HCT116 (cell line): ENCODE results near the gene HSP90AB1. TPM values are rescaled to one million over a fixed set of nuclear protein-coding genes. Genes with fewer than 3 reads are reported as not detected.
A peak's percentile ranks its signal among the peaks of the same experiment; 100 is the strongest.

ENCODE experiments used
- ATAC-seq: fragments of 200-7000 bp; cut with Tn5 transposase; 2 replicates; pipeline ENCODE4 v1.9.1; 2020; ENCODE audit warnings: mild to moderate bottlenecking, moderate library complexity
- BruUV-seq: library from RNA; stranded (reverse); fragments of 400-500 nt; replicated peaks from 2 replicates; lab custom pipeline; 2021; lab: Mats Ljungman, UMichigan
- CTCF ChIA-PET: fragments of 300-600 bp; sonication (Branson Sonifier 250); formaldehyde crosslinking; loops from one replicate; lab custom pipeline; 2021; ENCODE audit warnings: antibody characterized with exemption; lab: Charles Lee
- POLR2A ChIA-PET: fragments of 300-600, 350-600 bp; sonication (Branson Sonifier 250); formaldehyde crosslinking; loops from one replicate; lab custom pipeline; 2021; ENCODE audit warnings: antibody characterized with exemption; lab: Charles Lee
- RAD21 ChIA-PET, 2 experiments: fragments of 300-600 bp; sonication (Branson Sonifier 250); formaldehyde crosslinking; loops; one replicate each; lab custom pipeline; 2023; ENCODE audit warnings: low total read pairs in 2 of 2; ENCODE audit not compliant: uncharacterized antibody in 2 of 2, unreplicated experiment in 2 of 2, low non-redundant PET in 1 of 2; lab: Charles Lee
- DNase-seq: peaks from one replicate; pipeline ENCODE4 v3.0.0-alpha.2; 2010; ENCODE audit warnings: low read depth, low spot score
- H2AFZ ChIP-seq: fragments of 200-600 bp; shearing (Covaris generic), sonication (generic); 2 replicates; pipeline ENCODE4 v1.6.1; 2017; ENCODE audit warnings: low read depth, mixed run types, mixed read lengths, antibody characterized with exemption, low read length; ENCODE audit not compliant: poor library complexity, severe bottlenecking
- H3K27ac ChIP-seq: 2 replicates; pipeline ENCODE4 v1.5.1; 2012; ENCODE audit warnings: low read depth, low read length
- H3K27me3 ChIP-seq: fragments of 200-600 bp; sonication (generic); 2 replicates; pipeline ENCODE4 v1.6.1; 2016; ENCODE audit warnings: mixed run types, low read length, mixed read lengths; ENCODE audit not compliant: insufficient read depth
- H3K36me3 ChIP-seq, 2 experiments: fragments of 200-500 bp in 1 of 2; fragments of 200-600 bp in 1 of 2; sonication (Bioruptor generic) in 1 of 2; sonication (generic) in 1 of 2; 2 replicates each; pipeline versions ENCODE4 v1.5.1 to v1.6.1; 2014 to 2016; ENCODE audit warnings: low read length in 2 of 2, inconsistent platforms in 1 of 2, mixed read lengths in 1 of 2, mixed run types in 1 of 2; ENCODE audit not compliant: insufficient read depth in 2 of 2, control insufficient read depth in 1 of 2
- H3K4me1 ChIP-seq, 2 experiments: fragments of 200-600 bp in 1 of 2; sonication (generic) in 1 of 2; 2 replicates each; pipeline versions ENCODE4 v1.5.1 to v1.6.1; 2012 to 2017; ENCODE audit warnings: low read length in 2 of 2, inconsistent platforms in 1 of 2, mild to moderate bottlenecking in 1 of 2, mixed read lengths in 1 of 2, mixed run types in 1 of 2, moderate library complexity in 1 of 2; ENCODE audit not compliant: insufficient read depth in 2 of 2, control insufficient read depth in 1 of 2
- H3K4me2 ChIP-seq: fragments of 200-600 bp; sonication (generic); 2 replicates; pipeline ENCODE4 v1.6.1; 2017; ENCODE audit warnings: mixed run types, low read length, mixed read lengths
- H3K4me3 ChIP-seq, 2 experiments: fragments of 200-600 bp in 1 of 2; sonication (generic) in 1 of 2; replicated peaks in 1 of 2; 2 replicates each; pipeline ENCODE4 v1.5.1; 2011 to 2016; ENCODE audit warnings: low read length in 2 of 2, control low read depth in 1 of 2, low read depth in 1 of 2, mild to moderate bottlenecking in 1 of 2, mixed read lengths in 1 of 2, mixed run types in 1 of 2
- H3K79me2 ChIP-seq: fragments of 200-600 bp; sonication (generic); 2 replicates; pipeline ENCODE4 v1.6.1; 2017; ENCODE audit warnings: mild to moderate bottlenecking, mixed run types, low read length, moderate library complexity, mixed read lengths; ENCODE audit not compliant: insufficient read depth
- H3K9ac ChIP-seq: fragments of 200-600 bp; sonication (generic); 2 replicates; pipeline ENCODE4 v1.6.1; 2016; ENCODE audit warnings: low read length, mixed read lengths
- H3K9me2 ChIP-seq: fragments of 200-600 bp; sonication (generic), shearing (Covaris generic); 2 replicates; pipeline ENCODE4 v1.6.1; 2017; ENCODE audit warnings: mixed run types, mild to moderate bottlenecking, moderate library complexity; ENCODE audit not compliant: insufficient read depth
- H3K9me3 ChIP-seq, 2 experiments: fragments of 200-500 bp in 1 of 2; fragments of 200-600 bp in 1 of 2; sonication (Bioruptor generic) in 1 of 2; sonication (generic) in 1 of 2; 2 replicates each; pipeline ENCODE4 v1.6.1; 2014 to 2017; ENCODE audit warnings: low read length in 2 of 2, mixed read lengths in 2 of 2, inconsistent platforms in 1 of 2, low read depth in 1 of 2, mild to moderate bottlenecking in 1 of 2, mixed run types in 1 of 2, moderate library complexity in 1 of 2; ENCODE audit not compliant: control insufficient read depth in 1 of 2, insufficient read depth in 1 of 2
- H4K20me1 ChIP-seq: fragments of 200-600 bp; sonication (generic), shearing (Covaris generic); 2 replicates; pipeline ENCODE4 v1.6.1; 2017; ENCODE audit warnings: mixed run types, mild to moderate bottlenecking, moderate library complexity; ENCODE audit not compliant: insufficient read depth
- CBX3 ChIP-seq: IDR thresholded peaks from 2 replicates; pipeline ENCODE4 v1.6.1; 2012; ENCODE audit warnings: low read depth
- CEBPB ChIP-seq: IDR thresholded peaks from 2 replicates; pipeline ENCODE4 v1.6.1; 2012; ENCODE audit warnings: low read depth
- ELF1 ChIP-seq: IDR thresholded peaks from 2 replicates; pipeline ENCODE4 v1.6.1; 2012; ENCODE audit warnings: low read depth, borderline replicate concordance
- EZH2 ChIP-seq: fragments of 200-600 bp; sonication (generic); IDR thresholded peaks from 2 replicates; pipeline ENCODE4 v1.6.1; 2017; ENCODE audit warnings: antibody characterized with exemption, mixed run types
- EZH2phosphoT487 ChIP-seq: fragments of 200-600 bp; IDR thresholded peaks from 2 replicates; pipeline ENCODE4 v1.6.1; 2018; ENCODE audit warnings: antibody characterized with exemption, borderline replicate concordance
- FOSL1 ChIP-seq: IDR thresholded peaks from 2 replicates; pipeline ENCODE4 v1.6.1; 2012; ENCODE audit warnings: low read depth
- POLR2A ChIP-seq: IDR thresholded peaks from 2 replicates; pipeline ENCODE4 v1.7.0; 2011; ENCODE audit warnings: borderline replicate concordance; ENCODE audit not compliant: insufficient read depth, insufficient read length; ENCODE audit errors: extremely low read depth
- REST ChIP-seq: IDR thresholded peaks from 2 replicates; pipeline ENCODE4 v1.6.1; 2012; ENCODE audit warnings: low read depth
- SIN3A ChIP-seq: IDR thresholded peaks from 2 replicates; pipeline ENCODE4 v1.6.1; 2012; ENCODE audit warnings: low read depth
- SP1 ChIP-seq: IDR thresholded peaks from 2 replicates; pipeline ENCODE4 v1.6.1; 2012; ENCODE audit warnings: low read depth
- ZBTB33 ChIP-seq: IDR thresholded peaks from 2 replicates; pipeline ENCODE4 v1.6.1; 2011; ENCODE audit warnings: mild to moderate bottlenecking, low read length, moderate library complexity; ENCODE audit not compliant: insufficient replicate concordance; ENCODE audit errors: extremely low read depth
- ZFX ChIP-seq: fragments of 450-650 bp; IDR thresholded peaks from 2 replicates; pipeline ENCODE4 v1.6.1; 2017
- intact Hi-C: fragments of 100-400 bp; cut with micrococcal nuclease; formaldehyde crosslinking; loops from 2 replicates; pipeline ENCODE4 v1.10.0; 2022
- total RNA-seq: library from RNA; stranded (reverse); gene quantifications from one replicate; pipeline ENCODE4 v1.2.1, GENCODE V29; 2021; ENCODE audit not compliant: unreplicated experiment

Gene HSP90AB1
- total RNA-seq, 1 experiment from 2014 or later, result 2,554 TPM

- TF ChIP-seq SIN3A, result peak; percentile 59; the same call in 1 of the 2 replicates
- peak; percentile 47 for TF ChIP-seq POLR2A
- TF ChIP-seq FOSL1, result no peak
- peak; percentile 48; the same call in 1 of the 2 replicates for TF ChIP-seq ZFX
- no peak for TF ChIP-seq EZH2
- no peak for TF ChIP-seq CEBPB
These were observed 10.3 kb downstream of the HSP90AB1 start, which contains the start of gene SLC35B2 (continued) for GRCh38 chr6:44257025-44257752.

- no peaks in the 10 kb centered on the region for H3K9me3 ChIP-seq
- peaks cover 23% of the 10 kb centered on the region for H3K79me2 ChIP-seq
- no peak for DNase-seq
- ChIA-PET RAD21 (no interaction called here), CTCF (interaction anchor here (1.3 to 2.0 kb wide), 2 partner anchors 12 to 85 kb away, joined by 8 to 16 read pairs; partner anchors contain the start of gene HSP90AB1), POLR2A (interaction anchor here (1.7 to 3.4 kb wide), 2 partner anchors 11 to 85 kb away, joined by 6 to 74 read pairs; partner anchors contain the start of gene HSP90AB1)
- ATAC-seq, result no peak
- H2AFZ ChIP-seq, result no peak overlapping the region
- peak overlapping the region; percentile 95 for H3K27ac ChIP-seq
- BruUV-seq, result no TSS peak
- peaks cover 15 to 25% of the 10 kb centered on the region in 2 experiments; a peak in 3 of 4 replicates for H3K36me3 ChIP-seq
- peak overlapping the region; percentile 93 for H3K9ac ChIP-seq
- no peak for TF ChIP-seq EZH2phosphoT487
- no peak for TF ChIP-seq CBX3
- no peak for TF ChIP-seq ZFX
- TF ChIP-seq SP1, result no peak
- TF ChIP-seq ELF1, result no peak
- no peak for TF ChIP-seq ZBTB33
- TF ChIP-seq REST, result no peak
- H3K9me2 ChIP-seq, result no peaks in the 10 kb centered on the region
- H3K4me1 ChIP-seq, result peaks cover 2 to 21% of the 10 kb centered on the region in 2 experiments; a peak in 3 of 4 replicates
- H3K4me3 ChIP-seq, result peak overlapping the region; percentile 59 to 92
- H3K4me2 ChIP-seq, result peak overlapping the region; percentile 99
- H4K20me1 ChIP-seq, result peaks cover 20% of the 10 kb centered on the region; the same call in 1 of the 2 replicates
- H3K27me3 ChIP-seq, result no peaks in the 10 kb centered on the region
- intact Hi-C loops, result loop anchor here (2.0 kb wide), 1 partner anchor 85 kb away; no protein-coding TSS in a partner anchor
These were observed 10.9 kb downstream of the HSP90AB1 start for GRCh38 chr6:44257753-44258324.
